Measurements from ENCODE around the gene ACAA2.

GRCh38 chr18:49734836-49735235 is 78.5 kb downstream of the ACAA2 start:
- TF ChIP-seq CTCF (IDR thresholded peaks at IDR 0.05) (no peak), EP300 (IDR thresholded peaks at IDR 0.05) (no peak)
